HepG2 (cell line): ENCODE measurements around the gene METTL27. TPM values are rescaled to one million over a fixed set of nuclear protein-coding genes. Genes with fewer than 3 reads are reported as not detected.

Experiments
- AGO1 ChIP-seq: fragments of 200-400 bp; formaldehyde crosslinking; IDR thresholded peaks from 2 replicates; pipeline ENCODE4 v1.6.1; 2017; ENCODE audit warnings: mild to moderate bottlenecking, low read depth, low read length, moderate library complexity; ENCODE audit not compliant: poor library complexity, severe bottlenecking
- ATF2 ChIP-seq: sonication (generic); formaldehyde crosslinking; IDR thresholded peaks from 2 replicates; pipeline ENCODE4 v1.4.0; 2020; ENCODE audit warnings: missing genetic modification reagents
- ATF4 ChIP-seq, 2 experiments: fragments of 450-650 bp in 1 of 2; sonication (generic) in 1 of 2; formaldehyde crosslinking; IDR thresholded peaks; 2 replicates each; pipeline versions ENCODE4 v1.5.0 to v1.8.0; 2020 to 2022; ENCODE audit warnings: mild to moderate bottlenecking in 1 of 2, missing genetic modification reagents in 1 of 2
- CBX5 ChIP-seq: sonication (generic); formaldehyde crosslinking; IDR thresholded peaks from 2 replicates; pipeline ENCODE4 v1.4.0; 2020; ENCODE audit warnings: missing genetic modification reagents, borderline replicate concordance
- CTCF ChIP-seq: sonication (generic); formaldehyde crosslinking; IDR thresholded peaks from 2 replicates; pipeline ENCODE4 v1.5.0; 2020; ENCODE audit warnings: mild to moderate bottlenecking, missing genetic modification reagents, moderate library complexity
- HMG20A ChIP-seq: IDR thresholded peaks from 2 replicates; pipeline ENCODE4 v1.6.1; 2016; ENCODE audit warnings: borderline replicate concordance
- POLR2A ChIP-seq, 2 experiments: IDR thresholded peaks; 2 replicates each; pipeline ENCODE4 v1.6.1; 2011; ENCODE audit warnings: low read depth in 2 of 2, low read length in 2 of 2, mild to moderate bottlenecking in 1 of 2, moderate library complexity in 1 of 2; ENCODE audit not compliant: insufficient read depth in 1 of 2
- REPIN1 ChIP-seq: sonication (generic); formaldehyde crosslinking; IDR thresholded peaks from 2 replicates; pipeline ENCODE4 v1.8.0; 2022; ENCODE audit warnings: missing genetic modification reagents, low read depth, mild to moderate bottlenecking, borderline replicate concordance
- RERE ChIP-seq: IDR thresholded peaks from 2 replicates; pipeline ENCODE4 v1.6.1; 2016; ENCODE audit warnings: low read depth, missing genetic modification reagents, missing compliant biosample characterization
- RXRB ChIP-seq: IDR thresholded peaks from 2 replicates; pipeline ENCODE4 v1.6.1; 2016; ENCODE audit warnings: borderline replicate concordance, missing genetic modification reagents, missing compliant biosample characterization
- SAFB2 ChIP-seq: sonication (generic); formaldehyde crosslinking; IDR thresholded peaks from 2 replicates; pipeline ENCODE4 v1.5.1; 2020; ENCODE audit warnings: missing genetic modification reagents, low read depth, mild to moderate bottlenecking, borderline replicate concordance
- SALL1 ChIP-seq: sonication (generic); formaldehyde crosslinking; IDR thresholded peaks from 2 replicates; pipeline ENCODE4 v1.8.0; 2022; ENCODE audit warnings: mild to moderate bottlenecking, missing genetic modification reagents
- SYNCRIP ChIP-seq: fragments of 200-400 bp; formaldehyde crosslinking; IDR thresholded peaks from 2 replicates; pipeline ENCODE4 v1.6.1; 2018; ENCODE audit warnings: mild to moderate bottlenecking, low read depth, low read length; ENCODE audit not compliant: insufficient read depth
- TAF15 ChIP-seq: fragments of 200-400 bp; formaldehyde crosslinking; IDR thresholded peaks from one replicate; pipeline ENCODE4 v1.6.1; 2018; ENCODE audit warnings: mild to moderate bottlenecking, low read depth, low read length; ENCODE audit not compliant: poor library complexity, severe bottlenecking
- TSC22D2 ChIP-seq: sonication (generic); formaldehyde crosslinking; IDR thresholded peaks from 2 replicates; pipeline ENCODE4 v1.5.1; 2020; ENCODE audit warnings: missing genetic modification reagents, mild to moderate bottlenecking, borderline replicate concordance
- ZNF354B ChIP-seq: sonication (generic); formaldehyde crosslinking; IDR thresholded peaks from 2 replicates; pipeline ENCODE4 v1.8.0; 2022; ENCODE audit warnings: mild to moderate bottlenecking, missing genetic modification reagents
- ZNF550 ChIP-seq: sonication (generic); formaldehyde crosslinking; IDR thresholded peaks from 2 replicates; pipeline ENCODE4 v1.4.0; 2020; ENCODE audit warnings: mild to moderate bottlenecking, missing genetic modification reagents, borderline replicate concordance
- ZNF589 ChIP-seq: sonication (generic); formaldehyde crosslinking; conservative IDR thresholded peaks from 2 replicates; pipeline ENCODE4 v1.8.0; 2022; ENCODE audit warnings: mild to moderate bottlenecking, moderate library complexity, missing genetic modification reagents
- polyA plus RNA-seq, 8 experiments: library from polyadenylated mRNA; depleted of rRNA in 3 of 8; stranded (reverse) in 7 of 8; unstranded in 1 of 8; fragments of >200 nt; fragmentation: Illumina TruSeq in 4 of 8; extraction: Trizol in 4 of 8; gene quantifications; 2 replicates each; pipeline versions ENCODE4 v1.2.1 to v1.2.3, GENCODE V29; 2011 to 2016; ENCODE audit warnings: low read depth in 4 of 8, missing spikeins in 1 of 8, mixed read lengths in 1 of 8; ENCODE audit not compliant: insufficient read depth in 1 of 8
- total RNA-seq, 5 experiments: library from RNA; depleted of rRNA; stranded (reverse); fragments of >200 nt; fragmentation: Illumina TruSeq; extraction: Trizol; gene quantifications; 2 replicates each; pipeline ENCODE4 v1.2.3, GENCODE V29; 2016; ENCODE audit warnings: low read depth in 1 of 5

The METTL27 gene
- total and polyA plus RNA-seq, 2 of the 13 experiments (the other 11 are each of a cell fraction or from before 2014, with no cell fraction given), result 2.0 to 3.0 TPM

GRCh38 chr7:73811760-73812168 is 30.6 kb downstream of the METTL27 start (continued):
- TF ChIP-seq RERE (CRISPR knock-in tag) (no peak), ZNF354B (CRISPR knock-in tag) (no peak), RXRB (CRISPR knock-in tag) (peak; percentile 46; the same call in 1 of the 2 replicates), ZNF550 (CRISPR knock-in tag) (no peak), ZNF589 (no peak), HMG20A (no peak), REPIN1 (CRISPR knock-in tag) (peak; percentile 45; the same call in 1 of the 2 replicates), POLR2A (IDR thresholded peaks at IDR 0.05; ENCODE audit: insufficient read depth in 1 of 2, low read depth in 2 of 2, low read length in 2 of 2) (no peak), ATF2 (CRISPR knock-in tag) (0 out of 2 replicates have a peak, but pooled peaks have one; percentile 20), ATF4 (CRISPR knock-in tag; IDR thresholded peaks at IDR 0.05) (no peak), AGO1 (no peak), TSC22D2 (no peak), CBX5 (CRISPR knock-in tag) (peak; percentile 54; the same call in 1 of the 2 replicates), SALL1 (CRISPR knock-in tag) (peak; percentile 53; the same call in 1 of the 2 replicates), CTCF (CRISPR knock-in tag) (peak; percentile 92), SYNCRIP (no peak), TAF15 (no peak), SAFB2 (CRISPR knock-in tag) (no peak)
